ENCODE results near the gene CDH1. TPM values are rescaled to one million over a fixed set of nuclear protein-coding genes. Genes with fewer than 3 reads are reported as not detected.

The CDH1 gene
- total and polyA plus RNA-seq, 2 experiments from 2014 or later, result 64.1 to 142 TPM

DNA sequence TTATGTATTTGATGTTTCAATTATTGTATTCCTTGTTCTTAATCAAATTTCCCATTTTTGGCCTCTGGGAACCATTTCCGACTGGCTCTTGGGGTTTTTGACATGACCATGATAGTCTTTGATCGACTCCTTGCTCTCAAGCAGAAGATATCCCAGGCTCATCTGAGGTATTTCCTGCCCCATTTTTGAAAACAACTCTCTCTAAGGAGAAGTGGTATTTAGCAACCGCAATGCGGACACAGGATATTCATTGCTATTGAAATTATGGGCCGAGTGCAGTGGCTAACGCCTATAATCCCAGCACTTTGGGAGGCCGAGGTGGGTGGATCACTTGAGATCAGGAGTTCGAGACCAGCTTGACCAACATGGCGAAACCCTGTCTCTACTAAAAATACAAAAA, 111.7 kb downstream of the CDH1 start (continued):
- TF ChIP-seq, protein P1, sequence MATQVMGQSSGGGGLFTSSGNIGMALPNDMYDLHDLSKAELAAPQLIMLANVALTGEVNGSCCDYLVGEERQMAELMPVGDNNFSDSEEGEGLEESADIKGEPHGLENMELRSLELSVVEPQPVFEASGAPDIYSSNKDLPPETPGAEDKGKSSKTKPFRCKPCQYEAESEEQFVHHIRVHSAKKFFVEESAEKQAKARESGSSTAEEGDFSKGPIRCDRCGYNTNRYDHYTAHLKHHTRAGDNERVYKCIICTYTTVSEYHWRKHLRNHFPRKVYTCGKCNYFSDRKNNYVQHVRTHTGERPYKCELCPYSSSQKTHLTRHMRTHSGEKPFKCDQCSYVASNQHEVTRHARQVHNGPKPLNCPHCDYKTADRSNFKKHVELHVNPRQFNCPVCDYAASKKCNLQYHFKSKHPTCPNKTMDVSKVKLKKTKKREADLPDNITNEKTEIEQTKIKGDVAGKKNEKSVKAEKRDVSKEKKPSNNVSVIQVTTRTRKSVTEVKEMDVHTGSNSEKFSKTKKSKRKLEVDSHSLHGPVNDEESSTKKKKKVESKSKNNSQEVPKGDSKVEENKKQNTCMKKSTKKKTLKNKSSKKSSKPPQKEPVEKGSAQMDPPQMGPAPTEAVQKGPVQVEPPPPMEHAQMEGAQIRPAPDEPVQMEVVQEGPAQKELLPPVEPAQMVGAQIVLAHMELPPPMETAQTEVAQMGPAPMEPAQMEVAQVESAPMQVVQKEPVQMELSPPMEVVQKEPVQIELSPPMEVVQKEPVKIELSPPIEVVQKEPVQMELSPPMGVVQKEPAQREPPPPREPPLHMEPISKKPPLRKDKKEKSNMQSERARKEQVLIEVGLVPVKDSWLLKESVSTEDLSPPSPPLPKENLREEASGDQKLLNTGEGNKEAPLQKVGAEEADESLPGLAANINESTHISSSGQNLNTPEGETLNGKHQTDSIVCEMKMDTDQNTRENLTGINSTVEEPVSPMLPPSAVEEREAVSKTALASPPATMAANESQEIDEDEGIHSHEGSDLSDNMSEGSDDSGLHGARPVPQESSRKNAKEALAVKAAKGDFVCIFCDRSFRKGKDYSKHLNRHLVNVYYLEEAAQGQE (IDR thresholded peaks at IDR 0.05; ENCODE audit: unreplicated experiment), result no peak
- TF ChIP-seq ZNF331 (CRISPR knock-in tag; IDR thresholded peaks at IDR 0.05; ENCODE audit: low read depth), result no peak
- no peak for TF ChIP-seq EZH2phosphoT487 (IDR thresholded peaks at IDR 0.05; ENCODE audit: unreplicated experiment)

DNA sequence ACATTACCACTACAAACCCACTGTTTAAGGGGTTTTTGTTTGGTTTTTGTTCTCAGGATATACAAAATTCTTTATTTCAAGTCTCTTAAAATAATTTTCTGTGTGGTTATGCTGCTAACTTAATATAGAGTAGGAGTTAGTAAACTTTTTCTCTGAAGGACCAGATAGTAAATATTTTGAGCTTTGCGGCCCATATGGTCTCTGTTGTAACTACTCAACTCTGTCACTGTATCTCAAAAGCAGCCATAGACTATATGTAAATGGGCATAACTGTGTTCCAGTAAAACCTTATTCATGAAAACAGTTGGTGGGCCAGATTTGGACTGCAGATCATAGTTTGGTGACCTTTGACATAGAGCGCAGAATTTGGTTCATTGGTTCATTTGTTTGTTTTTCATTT, 113.4 kb downstream of the CDH1 start:
- Mint-ChIP-seq H3K27me3 (ENCODE audit: insufficient read depth, low read depth, poor library complexity) (no peaks in the 10 kb centered on the region), H3K4me3 (no peak overlapping the region), H3K27ac (no peak overlapping the region), H3K36me3 (ENCODE audit: low read depth) (no peaks in the 10 kb centered on the region), H3K9me3 (no peaks in the 10 kb centered on the region), H3K4me1 (peaks cover 4% of the 10 kb centered on the region; the same call in 2 of the 3 replicates)
- ATAC-seq (no peak), DNase-seq (ENCODE audit: low spot score) (no peak)
- Histone ChIP-seq H3K4me1 (ENCODE audit: insufficient read depth) (no peaks in the 10 kb centered on the region), H3K27me3 (ENCODE audit: insufficient read depth) (no peaks in the 10 kb centered on the region), H3K36me3 (ENCODE audit: insufficient read depth) (no peaks in the 10 kb centered on the region), H3F3A (replicated peaks; ENCODE audit: low read depth) (no peaks in the 10 kb centered on the region), H3K4me3 (no peak overlapping the region), H3K27ac (ENCODE audit: low read depth) (no peak overlapping the region), H2AFZ (no peak overlapping the region), H3K79me2 (replicated peaks; ENCODE audit: insufficient read depth) (peaks cover 9% of the 10 kb centered on the region; the same call in 1 of the 2 replicates), H3K9me2 (ENCODE audit: insufficient read depth) (no peaks in the 10 kb centered on the region), H3K4me2 (no peak overlapping the region), H4K20me1 (replicated peaks; ENCODE audit: insufficient read depth) (no peaks in the 10 kb centered on the region)
- TF ChIP-seq ZNF331 (CRISPR knock-in tag; IDR thresholded peaks at IDR 0.05; ENCODE audit: low read depth), result no peak
- TF ChIP-seq EZH2phosphoT487 (IDR thresholded peaks at IDR 0.05; ENCODE audit: unreplicated experiment), result no peak
- no peak for TF ChIP-seq POLR2AphosphoS5 (IDR thresholded peaks at IDR 0.05; ENCODE audit: low read depth)
- TF ChIP-seq, protein P2, sequence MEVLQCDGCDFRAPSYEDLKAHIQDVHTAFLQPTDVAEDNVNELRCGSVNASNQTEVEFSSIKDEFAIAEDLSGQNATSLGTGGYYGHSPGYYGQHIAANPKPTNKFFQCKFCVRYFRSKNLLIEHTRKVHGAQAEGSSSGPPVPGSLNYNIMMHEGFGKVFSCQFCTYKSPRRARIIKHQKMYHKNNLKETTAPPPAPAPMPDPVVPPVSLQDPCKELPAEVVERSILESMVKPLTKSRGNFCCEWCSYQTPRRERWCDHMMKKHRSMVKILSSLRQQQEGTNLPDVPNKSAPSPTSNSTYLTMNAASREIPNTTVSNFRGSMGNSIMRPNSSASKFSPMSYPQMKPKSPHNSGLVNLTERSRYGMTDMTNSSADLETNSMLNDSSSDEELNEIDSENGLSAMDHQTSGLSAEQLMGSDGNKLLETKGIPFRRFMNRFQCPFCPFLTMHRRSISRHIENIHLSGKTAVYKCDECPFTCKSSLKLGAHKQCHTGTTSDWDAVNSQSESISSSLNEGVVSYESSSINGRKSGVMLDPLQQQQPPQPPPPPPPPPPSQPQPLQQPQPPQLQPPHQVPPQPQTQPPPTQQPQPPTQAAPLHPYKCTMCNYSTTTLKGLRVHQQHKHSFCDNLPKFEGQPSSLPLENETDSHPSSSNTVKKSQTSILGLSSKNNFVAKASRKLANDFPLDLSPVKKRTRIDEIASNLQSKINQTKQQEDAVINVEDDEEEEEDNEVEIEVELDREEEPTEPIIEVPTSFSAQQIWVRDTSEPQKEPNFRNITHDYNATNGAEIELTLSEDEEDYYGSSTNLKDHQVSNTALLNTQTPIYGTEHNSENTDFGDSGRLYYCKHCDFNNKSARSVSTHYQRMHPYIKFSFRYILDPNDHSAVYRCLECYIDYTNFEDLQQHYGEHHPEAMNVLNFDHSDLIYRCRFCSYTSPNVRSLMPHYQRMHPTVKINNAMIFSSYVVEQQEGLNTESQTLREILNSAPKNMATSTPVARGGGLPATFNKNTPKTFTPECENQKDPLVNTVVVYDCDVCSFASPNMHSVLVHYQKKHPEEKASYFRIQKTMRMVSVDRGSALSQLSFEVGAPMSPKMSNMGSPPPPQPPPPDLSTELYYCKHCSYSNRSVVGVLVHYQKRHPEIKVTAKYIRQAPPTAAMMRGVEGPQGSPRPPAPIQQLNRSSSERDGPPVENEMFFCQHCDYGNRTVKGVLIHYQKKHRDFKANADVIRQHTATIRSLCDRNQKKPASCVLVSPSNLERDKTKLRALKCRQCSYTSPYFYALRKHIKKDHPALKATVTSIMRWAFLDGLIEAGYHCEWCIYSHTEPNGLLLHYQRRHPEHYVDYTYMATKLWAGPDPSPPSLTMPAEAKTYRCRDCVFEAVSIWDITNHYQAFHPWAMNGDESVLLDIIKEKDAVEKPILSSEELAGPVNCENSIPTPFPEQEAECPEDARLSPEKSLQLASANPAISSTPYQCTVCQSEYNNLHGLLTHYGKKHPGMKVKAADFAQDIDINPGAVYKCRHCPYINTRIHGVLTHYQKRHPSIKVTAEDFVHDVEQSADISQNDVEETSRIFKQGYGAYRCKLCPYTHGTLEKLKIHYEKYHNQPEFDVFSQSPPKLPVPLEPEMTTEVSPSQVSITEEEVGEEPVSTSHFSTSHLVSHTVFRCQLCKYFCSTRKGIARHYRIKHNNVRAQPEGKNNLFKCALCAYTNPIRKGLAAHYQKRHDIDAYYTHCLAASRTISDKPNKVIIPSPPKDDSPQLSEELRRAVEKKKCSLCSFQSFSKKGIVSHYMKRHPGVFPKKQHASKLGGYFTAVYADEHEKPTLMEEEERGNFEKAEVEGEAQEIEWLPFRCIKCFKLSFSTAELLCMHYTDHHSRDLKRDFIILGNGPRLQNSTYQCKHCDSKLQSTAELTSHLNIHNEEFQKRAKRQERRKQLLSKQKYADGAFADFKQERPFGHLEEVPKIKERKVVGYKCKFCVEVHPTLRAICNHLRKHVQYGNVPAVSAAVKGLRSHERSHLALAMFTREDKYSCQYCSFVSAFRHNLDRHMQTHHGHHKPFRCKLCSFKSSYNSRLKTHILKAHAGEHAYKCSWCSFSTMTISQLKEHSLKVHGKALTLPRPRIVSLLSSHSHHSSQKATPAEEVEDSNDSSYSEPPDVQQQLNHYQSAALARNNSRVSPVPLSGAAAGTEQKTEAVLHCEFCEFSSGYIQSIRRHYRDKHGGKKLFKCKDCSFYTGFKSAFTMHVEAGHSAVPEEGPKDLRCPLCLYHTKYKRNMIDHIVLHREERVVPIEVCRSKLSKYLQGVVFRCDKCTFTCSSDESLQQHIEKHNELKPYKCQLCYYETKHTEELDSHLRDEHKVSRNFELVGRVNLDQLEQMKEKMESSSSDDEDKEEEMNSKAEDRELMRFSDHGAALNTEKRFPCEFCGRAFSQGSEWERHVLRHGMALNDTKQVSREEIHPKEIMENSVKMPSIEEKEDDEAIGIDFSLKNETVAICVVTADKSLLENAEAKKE (CRISPR knock-in tag; IDR thresholded peaks at IDR 0.05), result no peak
- TF ChIP-seq ZNF114 (CRISPR knock-in tag; IDR thresholded peaks at IDR 0.05), result no peak
- no peak for TF ChIP-seq EZH2 (IDR thresholded peaks at IDR 0.05; ENCODE audit: low read depth, unreplicated experiment)
- TF ChIP-seq, protein P1 (IDR thresholded peaks at IDR 0.05; ENCODE audit: unreplicated experiment), result no peak
- TF ChIP-seq, protein P3, sequence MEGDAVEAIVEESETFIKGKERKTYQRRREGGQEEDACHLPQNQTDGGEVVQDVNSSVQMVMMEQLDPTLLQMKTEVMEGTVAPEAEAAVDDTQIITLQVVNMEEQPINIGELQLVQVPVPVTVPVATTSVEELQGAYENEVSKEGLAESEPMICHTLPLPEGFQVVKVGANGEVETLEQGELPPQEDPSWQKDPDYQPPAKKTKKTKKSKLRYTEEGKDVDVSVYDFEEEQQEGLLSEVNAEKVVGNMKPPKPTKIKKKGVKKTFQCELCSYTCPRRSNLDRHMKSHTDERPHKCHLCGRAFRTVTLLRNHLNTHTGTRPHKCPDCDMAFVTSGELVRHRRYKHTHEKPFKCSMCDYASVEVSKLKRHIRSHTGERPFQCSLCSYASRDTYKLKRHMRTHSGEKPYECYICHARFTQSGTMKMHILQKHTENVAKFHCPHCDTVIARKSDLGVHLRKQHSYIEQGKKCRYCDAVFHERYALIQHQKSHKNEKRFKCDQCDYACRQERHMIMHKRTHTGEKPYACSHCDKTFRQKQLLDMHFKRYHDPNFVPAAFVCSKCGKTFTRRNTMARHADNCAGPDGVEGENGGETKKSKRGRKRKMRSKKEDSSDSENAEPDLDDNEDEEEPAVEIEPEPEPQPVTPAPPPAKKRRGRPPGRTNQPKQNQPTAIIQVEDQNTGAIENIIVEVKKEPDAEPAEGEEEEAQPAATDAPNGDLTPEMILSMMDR (conservative IDR thresholded peaks at IDR 0.05; ENCODE audit: low read depth in 2 of 2), result no peak
- no peak for TF ChIP-seq JUNB (IDR thresholded peaks at IDR 0.05; ENCODE audit: unreplicated experiment)

Measured in GM23338 (cell line).